ENCODE results near the gene TMC6.

- no peak for TF ChIP-seq POLR2AphosphoS5 (IDR thresholded peaks at IDR 0.05)
- no peak for TF ChIP-seq CTCF (IDR thresholded peaks at IDR 0.05)
Observed at GRCh38 chr17:78122216-78122930, 6.2 kb downstream of the TMC6 start.

Data from breast epithelium (tissue), 3 donors.